PC-3 (cell line): ENCODE data around the gene KCNQ1. TPM values are rescaled to one million over a fixed set of nuclear protein-coding genes. Genes with fewer than 3 reads are reported as not detected.

ENCODE experiments used
- ATAC-seq: fragments of 200-7000 bp; cut with Tn5 transposase; 2 replicates; pipeline ENCODE4 v1.9.1; 2020; ENCODE audit warnings: mild to moderate bottlenecking, moderate library complexity
- BruUV-seq: library from RNA; stranded (reverse); fragments of 400-500 nt; replicated peaks from 2 replicates; lab custom pipeline; 2021; lab: Mats Ljungman, UMichigan
- CTCF ChIA-PET: fragments of 300-600 bp; sonication (Branson Sonifier 250); formaldehyde crosslinking; loops from one replicate; lab custom pipeline; 2022; ENCODE audit warnings: antibody characterized with exemption; lab: Charles Lee
- POLR2A ChIA-PET: fragments of 300-600 bp; sonication (Branson Sonifier 250); formaldehyde crosslinking; loops from one replicate; lab custom pipeline; 2022; ENCODE audit warnings: antibody characterized with exemption; ENCODE audit not compliant: unreplicated experiment; lab: Charles Lee
- DNase-seq: peaks from one replicate; pipeline ENCODE4 v3.0.0-alpha.2; 2015
- H2AFZ ChIP-seq: fragments of 300-600 bp; sonication (generic); 2 replicates; pipeline ENCODE4 v1.6.0; 2016; ENCODE audit warnings: antibody characterized with exemption, low read length
- H3F3A ChIP-seq: fragments of 300-600 bp; sonication (generic); one replicate; pipeline ENCODE4 v1.6.0; 2017; ENCODE audit warnings: antibody characterized with exemption, low read length, control low read depth, mild to moderate bottlenecking; ENCODE audit not compliant: unreplicated experiment
- H3K27ac ChIP-seq: fragments of 300-600 bp; sonication (generic); 2 replicates; pipeline ENCODE4 v1.5.1; 2016; ENCODE audit warnings: mild to moderate bottlenecking, low read length
- H3K27me3 ChIP-seq: fragments of 300-600 bp; sonication (generic); 2 replicates; pipeline ENCODE4 v1.6.1; 2016; ENCODE audit warnings: low read length, mixed read lengths
- H3K36me3 ChIP-seq: fragments of 300-600 bp; sonication (generic); 2 replicates; pipeline ENCODE4 v1.6.1; 2016; ENCODE audit warnings: low read depth, mixed run types, low read length, mixed read lengths
- H3K4me1 ChIP-seq: fragments of 300-600 bp; sonication (generic); 2 replicates; pipeline ENCODE4 v1.5.1; 2016; ENCODE audit warnings: low read length; ENCODE audit not compliant: insufficient read depth
- H3K4me2 ChIP-seq: fragments of 300-600 bp; sonication (generic); 2 replicates; pipeline ENCODE4 v1.6.0; 2016; ENCODE audit warnings: low read length
- H3K4me3 ChIP-seq: fragments of 300-600 bp; sonication (generic); 2 replicates; pipeline ENCODE4 v1.5.1; 2016; ENCODE audit warnings: mild to moderate bottlenecking, low read length, mixed read lengths
- H3K79me2 ChIP-seq: fragments of 300-600 bp; sonication (generic); 2 replicates; pipeline ENCODE4 v1.6.1; 2017; ENCODE audit warnings: low read length, mixed read lengths
- H3K9ac ChIP-seq: fragments of 300-600 bp; sonication (generic); 2 replicates; pipeline ENCODE4 v1.6.0; 2016; ENCODE audit warnings: mild to moderate bottlenecking, low read length
- H3K9me2 ChIP-seq: fragments of 300-600 bp; sonication (generic); replicated peaks from 2 replicates; pipeline ENCODE4 v1.6.1; 2016; ENCODE audit warnings: mixed run types, low read length, mixed read lengths
- H3K9me3 ChIP-seq: fragments of 300-600 bp; sonication (generic); 2 replicates; pipeline ENCODE4 v1.6.1; 2016; ENCODE audit warnings: low read length, mixed read lengths
- H4K20me1 ChIP-seq: fragments of 300-600 bp; sonication (generic); 2 replicates; pipeline ENCODE4 v1.6.1; 2016; ENCODE audit warnings: low read length, mixed read lengths
- CTCF ChIP-seq: fragments of 300-600 bp; sonication (generic); conservative IDR thresholded peaks from 2 replicates; pipeline ENCODE4 v1.5.1; 2017; ENCODE audit warnings: antibody characterized with exemption, low read depth, mild to moderate bottlenecking, low read length
- EZH2 ChIP-seq: fragments of 300-600 bp; sonication (generic); IDR thresholded peaks from one replicate; pipeline ENCODE4 v1.6.1; 2017; ENCODE audit warnings: antibody characterized with exemption, mild to moderate bottlenecking, low read length; ENCODE audit not compliant: unreplicated experiment
- EZH2phosphoT487 ChIP-seq: fragments of 300-600 bp; sonication (generic); IDR thresholded peaks from 2 replicates; pipeline ENCODE4 v1.6.1; 2018; ENCODE audit warnings: mild to moderate bottlenecking, antibody characterized with exemption, low read length, borderline replicate concordance
- intact Hi-C: fragments of 100-400 bp; cut with micrococcal nuclease; formaldehyde crosslinking; loops from 2 replicates; pipeline ENCODE4 v1.9.0; 2023
- total RNA-seq: library from RNA; depleted of rRNA; stranded (reverse); fragments of >200 nt; gene quantifications from 2 replicates; pipeline ENCODE4 v1.2.3, GENCODE V29; 2014

The KCNQ1 gene
- total RNA-seq, 1 experiment from 2014 or later, result 0.40 TPM

GRCh38 chr11:2428322-2428795 is 16.4 kb upstream of the KCNQ1 start:
- no peak overlapping the region for H3K4me3 ChIP-seq
- peak; percentile 86 for TF ChIP-seq CTCF
- no peak for TF ChIP-seq EZH2phosphoT487
- no peak for TF ChIP-seq EZH2
- H2AFZ ChIP-seq, result no peak overlapping the region
- no peak overlapping the region for H3K9ac ChIP-seq
- no peaks in the 10 kb centered on the region for H3K79me2 ChIP-seq
- ATAC-seq, result peak; percentile 83
- H3K9me3 ChIP-seq, result no peaks in the 10 kb centered on the region
- H3F3A ChIP-seq, result no peaks in the 10 kb centered on the region
- no peaks in the 10 kb centered on the region for H3K9me2 ChIP-seq
- H4K20me1 ChIP-seq, result no peaks in the 10 kb centered on the region
- ChIA-PET CTCF (interaction anchor here (1.0 to 1.4 kb wide), 2 partner anchors 103 to 104 kb away, joined by 3 to 7 read pairs; no protein-coding TSS in a partner anchor), POLR2A (no interaction called here)
- intact Hi-C loops, result loop anchor here (10.0 kb wide), 1 partner anchor 456 kb away; the partner anchor contains the start of gene CDKN1C
- H3K27me3 ChIP-seq, result no peaks in the 10 kb centered on the region
- H3K36me3 ChIP-seq, result no peaks in the 10 kb centered on the region; the same call in 1 of the 2 replicates
- no peaks in the 10 kb centered on the region for H3K4me1 ChIP-seq
- peak; percentile 67 for DNase-seq
- H3K27ac ChIP-seq, result no peak overlapping the region
- no peak overlapping the region for H3K4me2 ChIP-seq
- BruUV-seq, result no TSS peak

- Histone ChIP-seq H3K4me3 (no peak overlapping the region), H3K4me1 (no peaks in the 10 kb centered on the region), H3K9me3 (no peaks in the 10 kb centered on the region), H3F3A (no peaks in the 10 kb centered on the region), H3K79me2 (no peaks in the 10 kb centered on the region), H3K27me3 (no peaks in the 10 kb centered on the region), H3K27ac (no peak overlapping the region), H3K9me2 (no peaks in the 10 kb centered on the region), H2AFZ (no peak overlapping the region), H3K9ac (no peak overlapping the region), H3K36me3 (no peaks in the 10 kb centered on the region; the same call in 1 of the 2 replicates), H3K4me2 (no peak overlapping the region), H4K20me1 (no peaks in the 10 kb centered on the region)
- ChIA-PET POLR2A (no interaction called here), CTCF (no interaction called here)
- TF ChIP-seq CTCF (no peak), EZH2 (no peak), EZH2phosphoT487 (no peak)
- intact Hi-C loops, result no loop called here
- no TSS peak for BruUV-seq
- no peak for DNase-seq
- no peak for ATAC-seq
These were observed 13.4 kb upstream of the KCNQ1 start for GRCh38 chr11:2431395-2431794.

- POLR2A ChIA-PET, result interaction anchor here (0.6 kb wide), 1 partner anchor 149 kb away, joined by 3 read pairs; no protein-coding TSS in a partner anchor
These were observed 12.6 kb upstream of the KCNQ1 start for GRCh38 chr11:2432171-2432621.

More at GRCh38 chr11:2432171-2432621, 12.6 kb upstream of the KCNQ1 start:
- Histone ChIP-seq H3K27ac (no peak overlapping the region), H3K27me3 (no peaks in the 10 kb centered on the region), H3K79me2 (no peaks in the 10 kb centered on the region), H3K9ac (no peak overlapping the region), H3K36me3 (no peaks in the 10 kb centered on the region; the same call in 1 of the 2 replicates), H3K4me3 (no peak overlapping the region), H3K4me2 (no peak overlapping the region), H2AFZ (no peak overlapping the region), H4K20me1 (no peaks in the 10 kb centered on the region), H3K4me1 (no peaks in the 10 kb centered on the region), H3K9me2 (no peaks in the 10 kb centered on the region), H3K9me3 (no peaks in the 10 kb centered on the region), H3F3A (no peaks in the 10 kb centered on the region)
- TF ChIP-seq EZH2phosphoT487, result no peak
- TF ChIP-seq CTCF, result no peak
- TF ChIP-seq EZH2, result no peak
- no TSS peak for BruUV-seq
- intact Hi-C loops, result no loop called here
- DNase-seq (no peak), ATAC-seq (no peak)
- CTCF ChIA-PET, result no interaction called here
